Liver (tissue), 9 donors: Measurements from ENCODE around the gene CDH13. TPM values are rescaled to one million over a fixed set of nuclear protein-coding genes. Genes with fewer than 3 reads are reported as not detected.

Experiments used
- DNase-seq: peaks from one replicate; pipeline ENCODE4 v3.0.0-alpha.2; 2017; ENCODE audit warnings: low spot score
- H3K27ac ChIP-seq, 2 donors: one replicate each; pipeline ENCODE4 v1.7.0; 2013; ENCODE audit warnings: inconsistent platforms in 2 of 2, low read length in 2 of 2, control low read depth in 1 of 2, low read depth in 1 of 2, mild to moderate bottlenecking in 1 of 2
- H3K27me3 ChIP-seq, 4 donors: one replicate each; pipeline versions ENCODE4 v1.6.1 to v1.7.0; 2013; ENCODE audit warnings: low read length in 3 of 4, inconsistent platforms in 1 of 4, mild to moderate bottlenecking in 1 of 4, moderate library complexity in 1 of 4; ENCODE audit not compliant: control insufficient read depth in 4 of 4, insufficient read depth in 4 of 4
- H3K36me3 ChIP-seq, 4 donors: one replicate each; pipeline versions ENCODE4 v1.6.1 to v1.7.0; 2013; ENCODE audit warnings: low read length in 3 of 4, mild to moderate bottlenecking in 3 of 4, low read depth in 1 of 4, moderate library complexity in 1 of 4; ENCODE audit not compliant: control insufficient read depth in 4 of 4, insufficient read depth in 3 of 4
- H3K4me1 ChIP-seq, 4 donors: one replicate each; pipeline versions ENCODE4 v1.6.1 to v1.7.0; 2013; ENCODE audit warnings: low read length in 3 of 4, mild to moderate bottlenecking in 3 of 4, moderate library complexity in 1 of 4; ENCODE audit not compliant: control insufficient read depth in 4 of 4, insufficient read depth in 4 of 4
- H3K4me3 ChIP-seq, 3 donors: one replicate each; pipeline versions ENCODE4 v1.6.1 to v1.7.0; 2013; ENCODE audit warnings: low read length in 3 of 3, control low read depth in 1 of 3, low read depth in 1 of 3, mild to moderate bottlenecking in 1 of 3
- H3K9ac ChIP-seq, 2 donors: one replicate each; pipeline ENCODE4 v1.7.0; 2013; ENCODE audit warnings: low read length in 2 of 2, mild to moderate bottlenecking in 2 of 2, moderate library complexity in 2 of 2, control low read depth in 1 of 2, low read depth in 1 of 2
- H3K9me3 ChIP-seq, 4 donors: one replicate each; pipeline versions ENCODE4 v1.6.1 to v1.7.0; 2013; ENCODE audit warnings: low read length in 3 of 4; ENCODE audit not compliant: control insufficient read depth in 4 of 4
- EGR1 ChIP-seq, 2 donors: IDR thresholded peaks; 2 replicates each; pipeline ENCODE4 v1.6.1; 2016 to 2018; ENCODE audit warnings: antibody characterized with exemption in 2 of 2, low read depth in 2 of 2
- FOXA2 ChIP-seq: IDR thresholded peaks from 2 replicates; pipeline ENCODE4 v1.6.1; 2016; ENCODE audit warnings: antibody characterized with exemption
- GABPA ChIP-seq, 2 donors: IDR thresholded peaks in 1 of 2; conservative IDR thresholded peaks in 1 of 2; 2 replicates each; pipeline ENCODE4 v1.6.1; 2016; ENCODE audit warnings: antibody characterized with exemption in 2 of 2, mild to moderate bottlenecking in 1 of 2, moderate library complexity in 1 of 2
- HNF4A ChIP-seq, 2 donors: conservative IDR thresholded peaks; 2 replicates each; pipeline ENCODE4 v1.6.1; 2016; ENCODE audit warnings: antibody characterized with exemption in 2 of 2, mild to moderate bottlenecking in 2 of 2
- HNF4G ChIP-seq: IDR thresholded peaks from 2 replicates; pipeline ENCODE4 v1.6.1; 2016; ENCODE audit warnings: antibody characterized with exemption
- JUND ChIP-seq, 2 donors: IDR thresholded peaks; 2 replicates each; pipeline ENCODE4 v1.6.1; 2016; ENCODE audit warnings: antibody characterized with exemption in 2 of 2
- NR2F2 ChIP-seq: IDR thresholded peaks from 2 replicates; pipeline ENCODE4 v1.6.1; 2016; ENCODE audit warnings: antibody characterized with exemption
- RAD21 ChIP-seq, 2 donors: IDR thresholded peaks; 2 replicates each; pipeline ENCODE4 v1.6.1; 2016; ENCODE audit warnings: antibody characterized with exemption in 2 of 2, mild to moderate bottlenecking in 2 of 2
- SP1 ChIP-seq: IDR thresholded peaks from 2 replicates; pipeline ENCODE4 v1.6.1; 2018; ENCODE audit warnings: antibody characterized with exemption, mild to moderate bottlenecking
- TAF1 ChIP-seq: conservative IDR thresholded peaks from 2 replicates; pipeline ENCODE4 v1.6.1; 2016; ENCODE audit warnings: antibody characterized with exemption, mild to moderate bottlenecking
- YY1 ChIP-seq: IDR thresholded peaks from 2 replicates; pipeline ENCODE4 v1.6.1; 2016; ENCODE audit warnings: antibody characterized with exemption, mild to moderate bottlenecking
- WGBS: extraction: QIAGEN DNeasy Blood & Tissue Kit; methylation state at CpG from one replicate; pipeline ENCODE4 v1.1.7; 2013; 5-methylcytosine and 5-hydroxymethylcytosine counted together
- polyA plus RNA-seq, 2 donors: library from polyadenylated mRNA; stranded (reverse) in 1 of 2; unstranded in 1 of 2; fragments of 200-250 nt in 1 of 2; fragments of >200 nt in 1 of 2; fragmentation: Nextera tagmentation in 1 of 2; extraction: Ambion mirVana in 1 of 2; gene quantifications; one replicate each; pipeline versions ENCODE4 v1.2.1 to v1.2.3, GENCODE V29; 2013 to 2015
- total RNA-seq, 2 donors: library from RNA; depleted of rRNA; stranded (reverse); fragments of >200 nt; gene quantifications; one replicate each; pipeline ENCODE4 v1.2.3, GENCODE V29; 2014
- TF ChIP-seq, protein P1 (sequence below): IDR thresholded peaks from 2 replicates; pipeline ENCODE4 v1.6.1; 2016; ENCODE audit warnings: antibody characterized with exemption, mild to moderate bottlenecking
- TF ChIP-seq, protein P2 (sequence below): IDR thresholded peaks from 2 replicates; pipeline ENCODE4 v1.6.1; 2016; ENCODE audit warnings: antibody characterized with exemption
- TF ChIP-seq, protein P3 (sequence below): IDR thresholded peaks from 2 replicates; pipeline ENCODE4 v1.6.1; 2016; ENCODE audit warnings: antibody characterized with exemption
- TF ChIP-seq, protein P4 (sequence below): IDR thresholded peaks from 2 replicates; pipeline ENCODE4 v1.6.1; 2016; ENCODE audit warnings: antibody characterized with exemption
- donor health status: healthy.
- donor health status: healthy.
- donor health status: healthy.
- donor health status: healthy.
- donor health status: healthy.

The CDH13 gene
- total and polyA plus RNA-seq, 4 donors, result 0.21 to 1.5 (median 0.58) TPM

DNA sequence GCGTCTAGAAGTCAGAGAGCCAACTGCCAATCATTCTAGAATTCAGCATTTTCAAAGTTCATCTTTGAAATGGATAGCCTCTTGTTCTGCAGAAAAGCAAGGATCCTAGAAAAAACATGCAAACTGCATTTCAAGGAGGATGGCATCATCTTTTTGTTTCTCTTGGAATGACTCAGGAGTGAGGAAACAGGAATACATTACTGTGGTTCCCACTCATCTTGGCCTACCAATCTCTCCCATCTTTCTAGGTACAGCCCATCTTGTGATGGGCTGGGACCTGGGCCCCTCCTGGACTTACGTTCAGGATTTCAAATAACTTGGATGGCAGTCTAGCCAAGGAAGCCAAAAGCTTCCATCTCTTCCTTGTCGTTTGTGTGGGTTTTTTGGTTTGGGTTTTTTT lies 363.4 kb downstream of the CDH13 start:
- H3K36me3 ChIP-seq, result no peaks in the 10 kb centered on the region
- 70% methylated on average over 3 of the region's 3 CpGs for WGBS
- no peaks in the 10 kb centered on the region for H3K9me3 ChIP-seq
- H3K27ac ChIP-seq, result no peak overlapping the region
- no peaks in the 10 kb centered on the region for H3K4me1 ChIP-seq
- peaks cover 0 to 2% (median 0%) of the 10 kb centered on the region in 4 donors for H3K27me3 ChIP-seq
- H3K4me3 ChIP-seq, result no peak overlapping the region
- H3K9ac ChIP-seq, result no peak overlapping the region
- TF ChIP-seq JUND (IDR thresholded peaks at IDR 0.05) (no peak), RAD21 (IDR thresholded peaks at IDR 0.05) (no peak), SP1 (no peak), EGR1 (IDR thresholded peaks at IDR 0.05; ENCODE audit: low read depth in 2 of 2) (no peak), FOXA2 (no peak), HNF4A (conservative IDR thresholded peaks at IDR 0.05) (no peak), GABPA (IDR thresholded peaks at IDR 0.05 in 1 of 2, conservative IDR thresholded peaks at IDR 0.05 in 1 of 2) (no peak), HNF4G (no peak), YY1 (no peak), NR2F2 (no peak), TAF1 (no peak)
- TF ChIP-seq, protein P1, sequence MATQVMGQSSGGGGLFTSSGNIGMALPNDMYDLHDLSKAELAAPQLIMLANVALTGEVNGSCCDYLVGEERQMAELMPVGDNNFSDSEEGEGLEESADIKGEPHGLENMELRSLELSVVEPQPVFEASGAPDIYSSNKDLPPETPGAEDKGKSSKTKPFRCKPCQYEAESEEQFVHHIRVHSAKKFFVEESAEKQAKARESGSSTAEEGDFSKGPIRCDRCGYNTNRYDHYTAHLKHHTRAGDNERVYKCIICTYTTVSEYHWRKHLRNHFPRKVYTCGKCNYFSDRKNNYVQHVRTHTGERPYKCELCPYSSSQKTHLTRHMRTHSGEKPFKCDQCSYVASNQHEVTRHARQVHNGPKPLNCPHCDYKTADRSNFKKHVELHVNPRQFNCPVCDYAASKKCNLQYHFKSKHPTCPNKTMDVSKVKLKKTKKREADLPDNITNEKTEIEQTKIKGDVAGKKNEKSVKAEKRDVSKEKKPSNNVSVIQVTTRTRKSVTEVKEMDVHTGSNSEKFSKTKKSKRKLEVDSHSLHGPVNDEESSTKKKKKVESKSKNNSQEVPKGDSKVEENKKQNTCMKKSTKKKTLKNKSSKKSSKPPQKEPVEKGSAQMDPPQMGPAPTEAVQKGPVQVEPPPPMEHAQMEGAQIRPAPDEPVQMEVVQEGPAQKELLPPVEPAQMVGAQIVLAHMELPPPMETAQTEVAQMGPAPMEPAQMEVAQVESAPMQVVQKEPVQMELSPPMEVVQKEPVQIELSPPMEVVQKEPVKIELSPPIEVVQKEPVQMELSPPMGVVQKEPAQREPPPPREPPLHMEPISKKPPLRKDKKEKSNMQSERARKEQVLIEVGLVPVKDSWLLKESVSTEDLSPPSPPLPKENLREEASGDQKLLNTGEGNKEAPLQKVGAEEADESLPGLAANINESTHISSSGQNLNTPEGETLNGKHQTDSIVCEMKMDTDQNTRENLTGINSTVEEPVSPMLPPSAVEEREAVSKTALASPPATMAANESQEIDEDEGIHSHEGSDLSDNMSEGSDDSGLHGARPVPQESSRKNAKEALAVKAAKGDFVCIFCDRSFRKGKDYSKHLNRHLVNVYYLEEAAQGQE, result no peak
- TF ChIP-seq, protein P2, sequence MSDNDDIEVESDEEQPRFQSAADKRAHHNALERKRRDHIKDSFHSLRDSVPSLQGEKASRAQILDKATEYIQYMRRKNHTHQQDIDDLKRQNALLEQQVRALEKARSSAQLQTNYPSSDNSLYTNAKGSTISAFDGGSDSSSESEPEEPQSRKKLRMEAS, result no peak
- TF ChIP-seq, protein P3, sequence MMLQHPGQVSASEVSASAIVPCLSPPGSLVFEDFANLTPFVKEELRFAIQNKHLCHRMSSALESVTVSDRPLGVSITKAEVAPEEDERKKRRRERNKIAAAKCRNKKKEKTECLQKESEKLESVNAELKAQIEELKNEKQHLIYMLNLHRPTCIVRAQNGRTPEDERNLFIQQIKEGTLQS, result no peak
- TF ChIP-seq, protein P4, sequence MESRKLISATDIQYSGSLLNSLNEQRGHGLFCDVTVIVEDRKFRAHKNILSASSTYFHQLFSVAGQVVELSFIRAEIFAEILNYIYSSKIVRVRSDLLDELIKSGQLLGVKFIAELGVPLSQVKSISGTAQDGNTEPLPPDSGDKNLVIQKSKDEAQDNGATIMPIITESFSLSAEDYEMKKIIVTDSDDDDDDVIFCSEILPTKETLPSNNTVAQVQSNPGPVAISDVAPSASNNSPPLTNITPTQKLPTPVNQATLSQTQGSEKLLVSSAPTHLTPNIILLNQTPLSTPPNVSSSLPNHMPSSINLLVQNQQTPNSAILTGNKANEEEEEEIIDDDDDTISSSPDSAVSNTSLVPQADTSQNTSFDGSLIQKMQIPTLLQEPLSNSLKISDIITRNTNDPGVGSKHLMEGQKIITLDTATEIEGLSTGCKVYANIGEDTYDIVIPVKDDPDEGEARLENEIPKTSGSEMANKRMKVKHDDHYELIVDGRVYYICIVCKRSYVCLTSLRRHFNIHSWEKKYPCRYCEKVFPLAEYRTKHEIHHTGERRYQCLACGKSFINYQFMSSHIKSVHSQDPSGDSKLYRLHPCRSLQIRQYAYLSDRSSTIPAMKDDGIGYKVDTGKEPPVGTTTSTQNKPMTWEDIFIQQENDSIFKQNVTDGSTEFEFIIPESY, result no peak
- DNase-seq, result no peak

DNA sequence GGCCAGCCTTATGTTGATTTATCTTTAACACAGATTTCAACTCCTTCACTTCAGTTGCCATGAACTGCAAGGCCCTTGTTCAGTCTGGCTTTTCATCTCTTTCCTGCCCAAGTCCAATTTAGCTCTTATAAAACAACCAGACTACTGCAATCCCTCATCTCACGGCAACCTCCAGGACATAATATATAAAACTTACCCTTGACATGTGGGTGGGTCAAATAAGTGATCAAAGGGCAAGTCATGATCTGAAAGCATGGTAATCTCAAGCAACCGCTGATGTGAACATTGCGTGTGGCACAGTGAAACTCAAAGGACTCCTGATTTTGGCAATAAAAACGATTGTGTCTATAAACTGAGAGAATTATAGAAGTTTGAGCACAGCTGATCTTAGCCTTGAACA lies 364.6 kb downstream of the CDH13 start:
- Histone ChIP-seq H3K36me3 (no peaks in the 10 kb centered on the region), H3K9ac (no peak overlapping the region), H3K4me1 (no peaks in the 10 kb centered on the region), H3K27ac (no peak overlapping the region), H3K4me3 (no peak overlapping the region), H3K27me3 (peaks cover 0 to under 1% (median 0%) of the 10 kb centered on the region in 4 donors), H3K9me3 (no peaks in the 10 kb centered on the region)
- TF ChIP-seq, protein P3, result no peak
- no peak for DNase-seq
- 71% methylated on average over 4 of the region's 4 CpGs for WGBS
